Measurements from ENCODE around the gene BTBD17.

BTBD17 gene

GRCh38 chr17:74383141-74383540, 21.5 kb upstream of the BTBD17 start:
- H3K9me3 ChIP-seq (ENCODE audit: insufficient read depth, low read length), result no peaks in the 10 kb centered on the region
- TF ChIP-seq, protein P1, sequence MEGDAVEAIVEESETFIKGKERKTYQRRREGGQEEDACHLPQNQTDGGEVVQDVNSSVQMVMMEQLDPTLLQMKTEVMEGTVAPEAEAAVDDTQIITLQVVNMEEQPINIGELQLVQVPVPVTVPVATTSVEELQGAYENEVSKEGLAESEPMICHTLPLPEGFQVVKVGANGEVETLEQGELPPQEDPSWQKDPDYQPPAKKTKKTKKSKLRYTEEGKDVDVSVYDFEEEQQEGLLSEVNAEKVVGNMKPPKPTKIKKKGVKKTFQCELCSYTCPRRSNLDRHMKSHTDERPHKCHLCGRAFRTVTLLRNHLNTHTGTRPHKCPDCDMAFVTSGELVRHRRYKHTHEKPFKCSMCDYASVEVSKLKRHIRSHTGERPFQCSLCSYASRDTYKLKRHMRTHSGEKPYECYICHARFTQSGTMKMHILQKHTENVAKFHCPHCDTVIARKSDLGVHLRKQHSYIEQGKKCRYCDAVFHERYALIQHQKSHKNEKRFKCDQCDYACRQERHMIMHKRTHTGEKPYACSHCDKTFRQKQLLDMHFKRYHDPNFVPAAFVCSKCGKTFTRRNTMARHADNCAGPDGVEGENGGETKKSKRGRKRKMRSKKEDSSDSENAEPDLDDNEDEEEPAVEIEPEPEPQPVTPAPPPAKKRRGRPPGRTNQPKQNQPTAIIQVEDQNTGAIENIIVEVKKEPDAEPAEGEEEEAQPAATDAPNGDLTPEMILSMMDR (IDR thresholded peaks at IDR 0.05; ENCODE audit: insufficient read depth, low read length, poor library complexity, severe bottlenecking), result no peak
- TF ChIP-seq EZH2phosphoT487 (conservative IDR thresholded peaks at IDR 0.05; ENCODE audit: low read length), result no peak
- H3K9me2 ChIP-seq (replicated peaks; ENCODE audit: insufficient read depth, low read length), result no peaks in the 10 kb centered on the region
- no peaks in the 10 kb centered on the region for H3K79me2 ChIP-seq (ENCODE audit: insufficient read depth, low read length)
- H3K4me2 ChIP-seq (ENCODE audit: low read depth, low read length, poor library complexity, severe bottlenecking), result no peak overlapping the region
- H2AFZ ChIP-seq (ENCODE audit: low read depth, low read length, severe bottlenecking), result no peak overlapping the region
- no peaks in the 10 kb centered on the region for H3F3A ChIP-seq (ENCODE audit: insufficient read depth)
- H3K4me3 ChIP-seq (ENCODE audit: insufficient read depth, low read length, poor library complexity, severe bottlenecking), result no peak overlapping the region
- H4K20me1 ChIP-seq (ENCODE audit: low read depth, low read length), result no peaks in the 10 kb centered on the region
- H3K36me3 ChIP-seq (ENCODE audit: low read length), result no peaks in the 10 kb centered on the region
- no peak overlapping the region for H3K27ac ChIP-seq (ENCODE audit: low read depth, low read length)
- H3K27me3 ChIP-seq (ENCODE audit: low read length), result no peaks in the 10 kb centered on the region
- H3K9ac ChIP-seq (ENCODE audit: low read length), result no peak overlapping the region

- no peak overlapping the region for H3K27ac ChIP-seq (ENCODE audit: low read depth, low read length)
- H3K36me3 ChIP-seq (ENCODE audit: low read length), result no peaks in the 10 kb centered on the region
- no peaks in the 10 kb centered on the region for H3K79me2 ChIP-seq (ENCODE audit: insufficient read depth, low read length)
- H3K4me2 ChIP-seq (ENCODE audit: low read depth, low read length, poor library complexity, severe bottlenecking), result no peak overlapping the region
- no peak overlapping the region for H3K9ac ChIP-seq (ENCODE audit: low read length)
- TF ChIP-seq, protein P1 (IDR thresholded peaks at IDR 0.05; ENCODE audit: insufficient read depth, low read length, poor library complexity, severe bottlenecking), result no peak
- no peak for TF ChIP-seq EZH2phosphoT487 (conservative IDR thresholded peaks at IDR 0.05; ENCODE audit: low read length)
- no peak overlapping the region for H2AFZ ChIP-seq (ENCODE audit: low read depth, low read length, severe bottlenecking)
- H3K9me3 ChIP-seq (ENCODE audit: insufficient read depth, low read length), result no peaks in the 10 kb centered on the region
- H4K20me1 ChIP-seq (ENCODE audit: low read depth, low read length), result no peaks in the 10 kb centered on the region
- no peak overlapping the region for H3K4me3 ChIP-seq (ENCODE audit: insufficient read depth, low read length, poor library complexity, severe bottlenecking)
- no peaks in the 10 kb centered on the region for H3K9me2 ChIP-seq (replicated peaks; ENCODE audit: insufficient read depth, low read length)
- H3K27me3 ChIP-seq (ENCODE audit: low read length), result no peaks in the 10 kb centered on the region
- H3F3A ChIP-seq (ENCODE audit: insufficient read depth), result no peaks in the 10 kb centered on the region
These were observed 19.5 kb upstream of the BTBD17 start for GRCh38 chr17:74380959-74381808.

GRCh38 chr17:74380086-74380958, 18.7 kb upstream of the BTBD17 start:
- H3F3A ChIP-seq (ENCODE audit: insufficient read depth), result no peaks in the 10 kb centered on the region
- H3K9me3 ChIP-seq (ENCODE audit: insufficient read depth, low read length), result no peaks in the 10 kb centered on the region
- no peaks in the 10 kb centered on the region for H3K36me3 ChIP-seq (ENCODE audit: low read length)
- no peak overlapping the region for H3K9ac ChIP-seq (ENCODE audit: low read length)
- H3K79me2 ChIP-seq (ENCODE audit: insufficient read depth, low read length), result no peaks in the 10 kb centered on the region
- no peaks in the 10 kb centered on the region for H3K9me2 ChIP-seq (replicated peaks; ENCODE audit: insufficient read depth, low read length)
- no peak for TF ChIP-seq EZH2phosphoT487 (conservative IDR thresholded peaks at IDR 0.05; ENCODE audit: low read length)
- TF ChIP-seq, protein P1 (IDR thresholded peaks at IDR 0.05; ENCODE audit: insufficient read depth, low read length, poor library complexity, severe bottlenecking), result no peak
- no peaks in the 10 kb centered on the region for H3K27me3 ChIP-seq (ENCODE audit: low read length)
- no peak overlapping the region for H3K4me2 ChIP-seq (ENCODE audit: low read depth, low read length, poor library complexity, severe bottlenecking)
- no peak overlapping the region for H3K4me3 ChIP-seq (ENCODE audit: insufficient read depth, low read length, poor library complexity, severe bottlenecking)
- H3K27ac ChIP-seq (ENCODE audit: low read depth, low read length), result no peak overlapping the region
- H4K20me1 ChIP-seq (ENCODE audit: low read depth, low read length), result no peaks in the 10 kb centered on the region
- no peak overlapping the region for H2AFZ ChIP-seq (ENCODE audit: low read depth, low read length, severe bottlenecking)

All from SU-DHL-6 (cell line).